Breast epithelium (tissue), 4 donors: Measurements from ENCODE around the gene HAND1. TPM values are rescaled to one million over a fixed set of nuclear protein-coding genes. Genes with fewer than 3 reads are reported as not detected.
A peak's percentile ranks its signal among the peaks of the same experiment; 100 is the strongest.

Experiments used
- DNase-seq, 2 donors: peaks; one replicate each; pipeline ENCODE4 v3.0.0-alpha.2; 2019; ENCODE audit warnings: low spot score in 2 of 2
- H3K27ac ChIP-seq, 2 donors: fragments of 200-600 bp; sonication (generic) in 1 of 2; one replicate each; pipeline ENCODE4 v1.5.1; 2016 to 2019; ENCODE audit warnings: mild to moderate bottlenecking in 1 of 2
- H3K27me3 ChIP-seq, 2 donors: fragments of 200-600 bp; sonication (generic) in 1 of 2; one replicate each; pipeline versions ENCODE4 v1.5.1 to v1.6.0; 2017 to 2019; ENCODE audit warnings: control low read depth in 1 of 2, mild to moderate bottlenecking in 1 of 2
- H3K36me3 ChIP-seq: fragments of 200-600 bp; one replicate; pipeline ENCODE4 v1.5.1; 2019
- H3K4me1 ChIP-seq, 2 donors: fragments of 200-600 bp; sonication (generic); one replicate each; pipeline ENCODE4 v1.5.1; 2016 to 2019; ENCODE audit warnings: control low read depth in 1 of 2
- H3K4me3 ChIP-seq, 3 donors: fragments of 200-600 bp; sonication (generic); 1 replicate in 2 of 3; 2 replicates in 1 of 3; pipeline ENCODE4 v1.5.1; 2016 to 2019; ENCODE audit warnings: mild to moderate bottlenecking in 3 of 3, moderate library complexity in 2 of 3
- H3K9me3 ChIP-seq, 2 donors: fragments of 200-600 bp; sonication (generic) in 1 of 2; one replicate each; pipeline ENCODE4 v1.5.1; 2016 to 2019; ENCODE audit warnings: control low read depth in 1 of 2
- CTCF ChIP-seq, 3 donors: fragments of 450-650 bp; IDR thresholded peaks; one replicate each; pipeline ENCODE4 v1.5.1; 2016 to 2017; ENCODE audit warnings: antibody characterized with exemption in 3 of 3, mild to moderate bottlenecking in 3 of 3, moderate library complexity in 3 of 3
- POLR2A ChIP-seq: fragments of 450-650 bp; IDR thresholded peaks from one replicate; pipeline ENCODE4 v1.6.1; 2016; ENCODE audit warnings: antibody characterized with exemption, mild to moderate bottlenecking, moderate library complexity
- POLR2AphosphoS5 ChIP-seq, 3 donors: sonication (generic); formaldehyde crosslinking; IDR thresholded peaks; one replicate each; pipeline ENCODE4 v1.6.1; 2017; ENCODE audit warnings: antibody characterized with exemption in 3 of 3
- intact Hi-C: fragments of 100-400 bp; cut with DNase I; formaldehyde crosslinking; loops from one replicate; pipeline ENCODE4 v1.15.1; 2023; ENCODE audit warnings: low total_unique reads
- total RNA-seq, 3 donors: library from RNA; depleted of rRNA; stranded (reverse); fragments of >200 nt; gene quantifications; one replicate each; pipeline ENCODE4 v1.1.0, GENCODE V29; 2016

Gene HAND1
- total RNA-seq, 3 donors from 2014 or later: 0.16 to 0.59 TPM; not detected in 1

- no peak for DNase-seq
- TF ChIP-seq CTCF (IDR thresholded peaks at IDR 0.05) (no peak), POLR2A (no peak), POLR2AphosphoS5 (IDR thresholded peaks at IDR 0.05) (no peak)
- intact Hi-C loops: no loop called here
Observed at GRCh38 chr5:154447089-154447725, 30.8 kb downstream of the HAND1 start.

GRCh38 chr5:154446195-154447088 lies 31.6 kb downstream of the HAND1 start:
- peak overlapping the region; percentile 97 to 98 (median 98) for H3K4me3 ChIP-seq
- TF ChIP-seq CTCF (IDR thresholded peaks at IDR 0.05): no peak
- no peak for TF ChIP-seq POLR2A
- TF ChIP-seq POLR2AphosphoS5 (IDR thresholded peaks at IDR 0.05): no peak
- H3K27me3 ChIP-seq: no peaks in the 10 kb centered on the region
- peak in 1 of 2 donors; percentile 29 for DNase-seq
- H3K27ac ChIP-seq: peak overlapping the region; percentile 77 to 87
- peaks cover 0 to 7% of the 10 kb centered on the region in 2 donors for H3K4me1 ChIP-seq
- H3K9me3 ChIP-seq: no peaks in the 10 kb centered on the region
- intact Hi-C loops: no loop called here
- H3K36me3 ChIP-seq: no peaks in the 10 kb centered on the region

More at GRCh38 chr5:154447089-154447725, 30.8 kb downstream of the HAND1 start:
- Histone ChIP-seq H3K9me3 (no peaks in the 10 kb centered on the region), H3K4me3 (peak overlapping the region; percentile 97 to 98 (median 98)), H3K27me3 (no peaks in the 10 kb centered on the region), H3K4me1 (peaks cover 0 to 7% of the 10 kb centered on the region in 2 donors), H3K36me3 (no peaks in the 10 kb centered on the region), H3K27ac (peak overlapping the region in 1 of 2 donors; percentile 87)

GRCh38 chr5:154445422-154446194 lies 32.4 kb downstream of the HAND1 start, which contains the start of gene SAP30L:
Gene SAP30L, plus strand, starts transcription at chr5:154445997. Its CDS starts 608 bp downstream, at chr5:154446605.
- peaks cover 0 to 7% of the 10 kb centered on the region in 2 donors for H3K4me1 ChIP-seq
- TF ChIP-seq POLR2AphosphoS5 (IDR thresholded peaks at IDR 0.05): peak; percentile 48 to 60 (median 58)
- peak; percentile 17 for TF ChIP-seq POLR2A
- peak in 1 of 3 donors; percentile 7 for TF ChIP-seq CTCF (IDR thresholded peaks at IDR 0.05)
- no peaks in the 10 kb centered on the region for H3K27me3 ChIP-seq
- no peaks in the 10 kb centered on the region for H3K9me3 ChIP-seq
- peak; percentile 91 to 92 for DNase-seq
- intact Hi-C loops: no loop called here
- peak within 1 kb of the TSS; percentile 97 to 98 (median 98) for H3K4me3 ChIP-seq
- H3K36me3 ChIP-seq: no peaks in the 10 kb centered on the region
- peak within 1 kb of the TSS; percentile 77 to 87 for H3K27ac ChIP-seq

- Histone ChIP-seq H3K4me3 (peak overlapping the region; percentile 97 to 98 (median 98)), H3K9me3 (no peaks in the 10 kb centered on the region), H3K27me3 (no peaks in the 10 kb centered on the region), H3K36me3 (no peaks in the 10 kb centered on the region), H3K27ac (peak overlapping the region; percentile 77 to 87), H3K4me1 (peaks cover 0 to 7% of the 10 kb centered on the region in 2 donors)
- TF ChIP-seq POLR2A (no peak), POLR2AphosphoS5 (IDR thresholded peaks at IDR 0.05) (no peak), CTCF (IDR thresholded peaks at IDR 0.05) (no peak)
- intact Hi-C loops: no loop called here
- no peak for DNase-seq
Observed at GRCh38 chr5:154444556-154445421, 33.2 kb downstream of the HAND1 start.
